ENCODE data around the gene SPX. TPM values are rescaled to one million over a fixed set of nuclear protein-coding genes. Genes with fewer than 3 reads are reported as not detected.

Gene SPX
- total and polyA plus RNA-seq, 2 of the 8 experiments (the other 6 are each of a cell fraction or from before 2014, with no cell fraction given) = 1.2 to 1.3 TPM

GRCh38 chr12:21568115-21568514 lies 42.0 kb downstream of the SPX start:
- POLR2A ChIA-PET (ENCODE audit: partially characterized antibody) = no interaction called here
- Histone ChIP-seq H3K9ac (replicated peaks in 1 of 4; ENCODE audit: extremely low read depth in 1 of 4, low read depth in 3 of 4, low read length in 3 of 4) (no peak overlapping the region), H3K4me3 (ENCODE audit: extremely low read depth in 1 of 4, insufficient read depth in 2 of 4, low read depth in 3 of 4, low read length in 4 of 4) (no peak overlapping the region), H3K4me1 (replicated peaks in 1 of 4; ENCODE audit: control insufficient read depth in 3 of 4, insufficient read depth in 4 of 4, low read length in 3 of 4) (no peaks in the 10 kb centered on the region), H3K36me3 (ENCODE audit: control insufficient read depth in 2 of 4, insufficient read depth in 4 of 4, low read length in 3 of 4) (no peaks in the 10 kb centered on the region), H2BK12ac (ENCODE audit: low read depth, low read length) (no peak overlapping the region), H4K20me1 (replicated peaks in 1 of 2; ENCODE audit: control insufficient read depth in 1 of 2, insufficient read depth in 2 of 2, low read length in 2 of 2) (no peaks in the 10 kb centered on the region), H3K9me3 (ENCODE audit: insufficient read depth in 2 of 2, low read depth in 1 of 2, low read length in 1 of 2) (no peaks in the 10 kb centered on the region), H3K14ac (ENCODE audit: insufficient read length) (no peak overlapping the region), H2BK20ac (ENCODE audit: low read length) (no peak overlapping the region), H2AK5ac (ENCODE audit: low read depth, low read length) (no peak overlapping the region), H3K23me2 (ENCODE audit: low read depth, low read length) (no peaks in the 10 kb centered on the region), H3K27me3 (replicated peaks in 1 of 4; ENCODE audit: control insufficient read depth in 3 of 4, extremely low read depth in 1 of 4, insufficient read depth in 3 of 4, low read length in 3 of 4) (no peaks in the 10 kb centered on the region), H2BK15ac (ENCODE audit: low read length) (no peak overlapping the region), H3K27ac (ENCODE audit: low read depth, low read length) (no peak overlapping the region), H3K4me2 (ENCODE audit: insufficient read depth in 1 of 2, low read depth in 2 of 2, low read length in 2 of 2) (no peak overlapping the region), H4K5ac (ENCODE audit: insufficient read length, low read depth, low read length) (no peak overlapping the region), H2BK120ac (replicated peaks; ENCODE audit: low read depth, low read length) (no peak overlapping the region), H3K79me2 (ENCODE audit: control insufficient read depth in 1 of 2, insufficient read depth in 2 of 2, low read length in 2 of 2) (no peaks in the 10 kb centered on the region), H3K4ac (replicated peaks; ENCODE audit: insufficient read length, low read depth, low read length) (no peak overlapping the region), H4K91ac (replicated peaks; ENCODE audit: insufficient read length, low read length) (no peak overlapping the region), H4K8ac (ENCODE audit: extremely low read depth, insufficient read depth, low read length) (no peak overlapping the region), H2AFZ (ENCODE audit: low read length) (no peak overlapping the region), H3K23ac (ENCODE audit: insufficient read length) (no peak overlapping the region), H3K18ac (ENCODE audit: extremely low read depth, low read length) (no peak overlapping the region), H3K79me1 (ENCODE audit: low read depth, low read length) (no peaks in the 10 kb centered on the region), H3K56ac (replicated peaks; ENCODE audit: insufficient read length, low read depth, low read length) (no peak overlapping the region), H2BK5ac (ENCODE audit: low read depth, low read length) (no peak overlapping the region)
- no peak for FAIRE-seq
- DNase-seq (ENCODE audit: low read depth in 1 of 2, low spot score in 2 of 2) = no peak
- CTCF ChIA-PET (ENCODE audit: partially characterized antibody) = interaction anchor here (0.8 to 1.5 kb wide), 3 partner anchors 16 to 130 kb away, joined by 3 read pairs; no protein-coding TSS in a partner anchor
- 87% methylated on average over 4 of the region's 4 CpGs; no CpG with 5 or more reads in 1 of the 2 experiments for WGBS, 2 experiments (ENCODE audit: extremely low coverage in 1 of 2, insufficient coverage in 1 of 2, insufficient read length in 1 of 2, insufficient replicate concordance in 2 of 2, low coverage in 1 of 2, low lambda C conversion rate in 2 of 2, missing lambda C conversion rate in 1 of 2)
- TF ChIP-seq, protein P1, sequence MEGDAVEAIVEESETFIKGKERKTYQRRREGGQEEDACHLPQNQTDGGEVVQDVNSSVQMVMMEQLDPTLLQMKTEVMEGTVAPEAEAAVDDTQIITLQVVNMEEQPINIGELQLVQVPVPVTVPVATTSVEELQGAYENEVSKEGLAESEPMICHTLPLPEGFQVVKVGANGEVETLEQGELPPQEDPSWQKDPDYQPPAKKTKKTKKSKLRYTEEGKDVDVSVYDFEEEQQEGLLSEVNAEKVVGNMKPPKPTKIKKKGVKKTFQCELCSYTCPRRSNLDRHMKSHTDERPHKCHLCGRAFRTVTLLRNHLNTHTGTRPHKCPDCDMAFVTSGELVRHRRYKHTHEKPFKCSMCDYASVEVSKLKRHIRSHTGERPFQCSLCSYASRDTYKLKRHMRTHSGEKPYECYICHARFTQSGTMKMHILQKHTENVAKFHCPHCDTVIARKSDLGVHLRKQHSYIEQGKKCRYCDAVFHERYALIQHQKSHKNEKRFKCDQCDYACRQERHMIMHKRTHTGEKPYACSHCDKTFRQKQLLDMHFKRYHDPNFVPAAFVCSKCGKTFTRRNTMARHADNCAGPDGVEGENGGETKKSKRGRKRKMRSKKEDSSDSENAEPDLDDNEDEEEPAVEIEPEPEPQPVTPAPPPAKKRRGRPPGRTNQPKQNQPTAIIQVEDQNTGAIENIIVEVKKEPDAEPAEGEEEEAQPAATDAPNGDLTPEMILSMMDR (IDR thresholded peaks at IDR 0.05; ENCODE audit: control extremely low read depth in 1 of 3, insufficient read depth in 1 of 3, low read depth in 1 of 3, low read length in 3 of 3) = no peak

All from H1 (cell line).